Limb (tissue), 2 donors: Measurements from ENCODE around the gene SSR2.
A peak's percentile ranks its signal among the peaks of the same experiment; 100 is the strongest.
"Not testable (repeated sequence)": the region's sequence is repeated elsewhere in the genome, so short reads cannot be mapped to it uniquely, and the experiment has no call there.

Source experiments
- DNase-seq, 2 donors: peaks; one replicate each; pipeline ENCODE4 v3.0.0-alpha.2; 2016; ENCODE audit errors: extremely low spot score in 2 of 2

SSR2 gene

DNA sequence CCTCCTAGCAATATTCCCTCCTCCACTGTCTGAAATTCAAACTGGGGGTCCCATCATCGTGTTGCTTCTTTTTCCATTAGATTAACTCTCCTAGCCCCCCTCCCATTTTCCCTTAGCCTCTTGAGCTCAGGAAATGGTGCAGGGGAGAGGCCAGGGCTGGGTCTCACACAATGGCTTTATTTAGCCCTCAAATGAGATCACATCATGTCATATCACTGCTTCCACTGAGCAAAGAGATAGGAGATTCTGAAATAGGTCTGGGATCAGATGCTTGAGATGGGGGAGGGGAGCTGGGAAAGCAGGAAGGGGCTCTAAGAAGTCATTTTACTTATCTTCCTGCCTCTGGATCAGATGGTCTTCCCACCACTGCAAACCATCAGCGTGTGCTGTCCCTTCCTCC, 24.6 kb downstream of the SSR2 start:
- no peak for DNase-seq

DNA sequence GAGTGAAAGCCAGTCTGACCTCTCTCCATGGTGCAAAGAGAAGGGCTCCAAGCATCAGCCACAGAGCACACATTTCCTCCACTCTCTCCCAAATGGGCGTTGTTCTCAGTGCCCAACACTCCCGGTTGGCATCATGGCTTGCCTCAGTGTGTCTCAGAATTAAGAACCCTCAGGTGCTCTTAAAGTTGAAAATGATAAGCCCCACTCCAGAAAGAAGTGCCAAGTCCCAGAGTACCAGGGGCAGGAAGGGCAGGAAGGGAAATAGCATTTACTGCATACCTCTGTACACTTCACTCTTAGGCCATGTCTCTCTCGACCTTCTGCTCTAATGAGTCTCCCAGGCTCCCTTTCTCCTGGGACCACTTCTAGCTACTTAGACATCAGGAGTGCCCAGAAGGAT, 27.2 kb downstream of the SSR2 start:
- DNase-seq: no peak

DNA sequence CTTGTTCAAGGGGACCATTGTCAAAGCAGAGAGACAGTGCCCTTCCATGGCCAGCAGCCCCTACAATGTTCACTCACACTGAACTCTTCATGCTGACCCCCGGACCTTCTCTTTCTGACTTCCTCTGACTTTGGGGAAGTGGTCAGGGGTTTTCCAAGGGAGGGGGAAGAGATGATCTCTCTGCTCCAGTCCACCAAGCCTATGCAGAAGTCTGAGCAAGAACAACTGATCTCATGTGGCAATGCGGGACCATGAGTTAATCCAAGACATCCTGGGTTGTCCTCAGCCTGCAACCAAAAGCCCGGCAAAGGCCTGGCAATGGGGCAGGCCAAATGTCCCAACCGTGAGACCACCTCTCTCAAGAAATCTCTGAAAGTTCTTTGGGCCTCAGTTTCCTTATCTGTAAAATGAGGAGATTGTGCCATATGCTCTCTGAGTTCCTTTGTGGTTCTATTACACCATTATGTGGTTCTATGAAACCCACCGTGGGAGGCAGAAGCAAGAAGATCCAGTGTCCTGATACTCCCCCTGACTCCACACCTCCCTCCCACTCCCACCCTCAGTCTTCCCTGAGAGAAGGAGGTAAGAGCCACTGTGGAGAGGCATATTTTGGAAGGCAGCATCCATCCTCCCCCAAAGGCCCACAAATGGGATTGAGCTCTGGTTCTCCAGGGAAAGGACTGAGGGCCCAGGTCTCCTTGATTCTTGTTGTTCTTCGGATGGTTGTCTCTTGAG, 30.6 kb downstream of the SSR2 start:
- DNase-seq: no peak

DNA sequence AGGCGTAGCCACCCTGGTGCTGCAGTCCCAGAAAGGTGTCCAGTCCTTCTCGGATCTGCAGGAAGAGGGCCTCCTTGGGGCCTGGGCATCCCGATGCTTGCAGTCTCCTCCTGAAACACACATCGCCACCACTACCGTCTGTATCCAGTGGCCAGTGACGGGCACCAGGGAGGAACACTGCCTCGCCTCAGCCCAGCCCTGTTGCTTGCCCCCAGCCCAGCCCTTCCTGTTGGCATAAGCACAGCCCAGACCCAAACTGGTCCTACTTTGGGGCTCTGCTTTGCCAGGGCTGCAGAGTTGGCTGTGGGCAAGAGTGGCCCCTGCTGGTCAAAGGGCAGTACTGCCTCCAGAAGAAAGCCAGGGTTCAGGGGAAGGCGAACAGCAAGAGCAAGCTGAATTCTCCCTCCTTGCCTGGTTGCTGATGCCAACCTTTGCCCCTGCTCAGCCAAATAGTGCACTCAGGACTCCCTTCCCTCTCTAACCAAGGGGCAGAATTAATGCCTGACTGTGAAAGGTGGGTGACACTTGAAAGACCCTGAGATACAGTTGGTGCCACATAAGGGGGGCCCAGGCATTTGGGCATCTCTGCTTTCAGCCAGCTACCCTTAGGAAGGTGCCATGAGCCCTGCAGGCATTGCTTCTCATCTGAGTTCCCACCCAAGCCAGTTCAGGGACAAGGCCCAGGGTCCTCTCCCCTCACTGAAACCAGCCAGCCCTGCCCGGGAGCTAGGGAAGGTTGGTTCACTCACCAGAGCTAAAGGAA, 31.3 kb downstream of the SSR2 start:
- DNase-seq: peak; percentile 66 to 86

DNA sequence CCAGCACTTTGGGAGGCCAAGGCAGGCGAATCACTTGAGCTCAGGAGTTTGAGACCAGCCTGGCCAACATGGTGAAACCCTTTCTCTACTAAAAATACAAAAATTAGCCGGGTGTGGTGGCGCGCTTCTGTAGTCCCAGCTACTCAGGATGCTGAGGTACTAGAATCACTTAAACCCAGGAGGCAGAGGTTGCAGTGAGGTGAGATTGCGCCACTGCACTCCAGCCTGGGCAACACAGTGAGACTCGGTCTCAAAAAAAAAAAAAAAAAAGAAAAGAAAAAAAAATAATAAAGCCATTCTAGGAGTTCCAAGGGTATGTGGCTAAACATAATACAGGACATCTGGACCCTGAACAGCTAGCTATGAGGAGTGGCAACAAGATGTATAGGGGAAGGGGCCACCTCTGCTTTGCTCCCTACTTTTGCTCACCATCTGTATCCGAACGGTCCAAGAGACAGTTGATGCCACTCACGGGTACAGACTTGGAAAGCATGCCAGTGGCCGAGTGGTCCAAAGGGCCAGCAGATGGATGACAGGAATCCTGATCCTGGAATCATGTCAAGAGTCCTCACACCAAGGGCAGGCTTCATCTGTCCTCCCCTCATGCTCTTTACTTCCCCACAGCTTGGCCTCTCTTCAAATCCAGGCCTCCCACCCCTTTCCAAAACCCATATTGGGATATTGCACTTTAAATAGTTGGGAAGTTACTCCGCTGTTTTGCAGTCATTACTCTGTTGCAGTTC, 35.7 kb downstream of the SSR2 start:
- DNase-seq: not testable (repeated sequence)

DNA sequence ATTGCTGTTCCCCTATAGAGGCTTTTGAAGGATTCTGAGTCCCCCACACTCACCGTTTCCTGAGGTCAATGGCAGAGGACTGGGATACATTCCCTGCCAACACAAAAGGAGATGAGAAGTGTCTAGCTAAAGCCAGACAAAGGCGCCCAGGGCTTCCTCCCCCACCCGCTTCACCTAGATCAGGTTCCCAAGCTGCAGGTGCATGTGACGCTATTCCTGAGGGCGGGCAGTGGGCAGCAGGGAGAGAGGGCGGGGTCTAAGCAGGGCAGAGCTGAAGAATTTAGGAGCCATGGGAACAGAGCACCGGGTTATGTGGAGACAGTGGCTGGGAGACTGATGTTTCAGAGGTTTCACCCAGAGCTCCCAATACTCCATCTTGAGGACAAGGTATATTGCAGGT, 36.4 kb downstream of the SSR2 start:
- DNase-seq: no peak

DNA sequence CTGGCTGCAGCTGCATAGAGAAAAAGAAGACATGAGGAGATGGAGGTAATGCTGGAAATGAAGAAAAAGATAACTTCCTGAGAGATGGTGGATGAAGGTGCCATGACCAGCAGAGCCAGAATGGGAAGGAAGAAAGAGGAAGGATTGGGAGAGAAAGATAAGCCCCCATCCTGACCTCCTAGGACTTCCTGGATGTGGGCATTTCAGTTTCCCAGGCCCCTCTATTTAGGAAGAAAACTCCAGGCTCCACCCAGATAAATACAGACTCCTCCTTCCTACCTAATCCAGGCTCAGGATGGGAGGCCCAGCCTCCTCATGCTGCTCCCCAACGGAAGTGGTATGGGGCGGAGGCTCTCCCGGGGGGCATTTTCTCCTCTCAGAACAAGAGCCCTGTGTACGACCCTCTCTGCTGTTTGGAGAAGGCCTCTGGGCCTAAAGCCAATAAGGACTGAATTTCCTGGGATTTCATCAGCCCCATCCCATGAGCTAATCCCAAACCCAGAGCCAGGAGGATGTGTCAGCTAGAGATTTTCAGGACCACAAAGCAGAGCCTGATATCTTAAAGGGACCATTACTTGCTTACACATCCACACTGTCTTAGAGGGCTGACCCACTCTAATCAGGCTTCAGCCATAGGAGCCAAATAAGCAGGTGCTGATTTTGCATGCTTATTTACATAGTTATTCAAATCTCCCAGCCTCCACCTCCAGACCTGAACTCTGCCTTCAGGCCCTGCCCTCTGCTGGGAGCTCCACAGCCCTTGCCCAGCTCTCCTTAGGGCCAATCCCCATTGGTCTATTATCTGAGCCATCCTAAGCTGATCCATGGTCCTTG, 37.3 kb downstream of the SSR2 start:
- DNase-seq: peak; percentile 61 to 84

DNA sequence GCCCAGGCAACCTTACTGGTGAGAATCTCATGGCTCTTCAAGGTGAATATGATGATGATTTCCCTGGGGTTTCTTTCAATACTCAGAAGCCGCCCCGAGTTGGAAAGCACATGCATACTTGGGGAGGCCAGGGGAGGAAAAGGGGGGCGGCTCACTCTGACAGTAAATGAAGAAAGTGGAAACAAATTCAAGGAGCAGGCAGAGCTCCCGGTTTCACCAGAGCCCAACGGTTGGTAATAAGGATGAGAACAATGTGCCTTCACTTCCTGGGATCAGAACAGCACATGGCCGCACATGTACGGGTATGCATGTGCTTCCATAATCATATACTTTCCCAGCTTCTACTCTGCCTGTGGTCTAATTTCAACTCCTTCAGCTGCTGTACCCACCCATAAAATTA, 38.6 kb downstream of the SSR2 start:
- DNase-seq: no peak

DNA sequence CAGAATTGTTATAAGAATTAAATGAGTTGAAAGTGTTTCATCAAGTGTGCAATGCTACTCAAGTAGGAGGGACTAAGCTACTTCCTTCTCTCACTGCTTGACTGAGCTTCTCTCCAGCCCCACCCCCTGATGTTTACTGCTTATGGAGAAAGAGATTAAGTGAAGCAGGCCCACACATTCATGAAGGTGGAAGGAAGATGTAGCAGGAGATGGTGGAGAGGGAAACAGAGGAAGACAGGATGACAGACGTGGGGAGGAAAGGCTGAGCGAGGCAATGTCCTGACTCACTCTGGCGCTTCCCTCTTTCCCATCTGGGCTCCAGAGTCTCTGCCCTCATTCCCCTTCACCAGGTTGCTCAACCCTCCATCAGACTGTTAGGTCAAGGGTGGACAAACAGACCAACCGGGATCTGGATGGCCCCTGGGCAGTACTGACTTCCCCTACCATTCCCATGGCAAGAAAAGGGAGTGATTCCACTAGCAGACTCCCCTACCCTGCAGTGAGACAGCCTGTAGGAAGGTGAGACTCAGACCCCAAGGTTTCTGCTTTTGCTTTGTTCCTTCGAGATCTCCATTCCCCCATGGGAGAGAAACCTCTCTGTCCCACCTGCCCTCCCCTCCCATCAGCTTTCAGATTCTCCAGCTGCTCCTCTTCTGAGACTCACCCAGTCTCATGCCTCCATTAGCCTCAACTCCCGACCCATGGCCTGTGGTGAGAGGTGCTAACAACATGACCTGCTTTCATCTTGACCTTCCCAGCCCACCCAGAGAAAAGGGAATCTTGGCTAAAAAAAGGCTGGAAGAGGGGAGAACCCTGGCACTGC, 39.3 kb downstream of the SSR2 start:
- no peak for DNase-seq

DNA sequence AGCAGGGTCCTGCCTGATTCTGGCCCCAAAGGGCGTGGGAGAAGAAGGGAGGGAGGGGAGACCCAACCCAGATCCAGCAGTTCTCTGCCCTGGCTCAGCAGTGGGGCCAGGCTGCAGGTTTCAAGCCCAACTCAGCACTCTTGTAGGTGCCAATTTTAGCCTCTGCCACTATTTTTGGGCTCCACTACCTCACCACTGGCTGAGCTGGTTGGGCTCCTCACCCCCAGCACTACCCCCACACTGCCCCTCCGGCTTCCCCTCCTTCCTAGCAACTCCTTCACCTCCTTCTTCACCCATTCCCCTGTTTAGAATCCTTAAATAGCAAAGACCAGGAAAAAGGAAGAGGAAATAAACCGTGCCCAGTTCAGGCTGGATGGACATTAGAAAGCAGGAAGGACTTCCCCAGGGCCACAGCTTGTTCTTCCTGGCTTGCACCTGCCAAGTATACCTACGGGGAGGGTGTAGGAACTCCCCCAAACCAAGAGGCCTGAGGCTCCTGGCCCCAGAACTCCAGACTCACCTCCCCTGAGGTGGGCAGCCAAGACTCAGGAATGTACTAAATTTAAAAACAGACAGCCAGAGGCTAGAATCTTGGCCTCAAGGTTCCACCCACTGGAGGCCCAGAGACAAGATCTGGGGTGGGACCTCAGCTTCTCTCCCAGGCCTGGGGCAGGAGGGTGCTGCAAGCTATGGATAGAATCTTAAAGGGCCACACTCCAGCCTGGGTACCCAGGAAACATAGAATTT, 41.0 kb downstream of the SSR2 start:
- peak in 1 of 2 donors; percentile 40 for DNase-seq

DNA sequence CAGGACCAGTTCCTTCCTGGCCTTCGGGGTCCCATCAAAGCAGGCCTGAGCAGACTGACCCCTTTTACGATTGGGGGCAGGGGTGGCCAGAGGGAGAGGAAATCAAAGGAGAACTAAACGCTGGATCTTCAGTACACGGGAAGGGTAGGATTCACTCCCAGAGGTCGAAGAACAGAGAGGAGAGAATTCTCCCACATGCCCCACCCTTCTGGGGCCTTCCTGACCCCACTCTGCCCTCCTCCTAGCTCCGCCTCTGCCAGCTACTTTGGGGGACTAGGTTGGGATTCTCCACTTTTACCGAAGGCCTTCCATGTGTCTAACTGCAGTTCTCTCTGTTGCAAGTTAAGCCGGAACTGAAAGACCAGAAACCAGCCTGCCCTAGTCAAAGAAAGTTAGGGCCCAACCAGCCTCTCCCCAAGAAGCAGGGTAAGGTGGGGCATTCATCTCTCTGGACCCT, 41.8 kb downstream of the SSR2 start:
- peak in 1 of 2 donors; percentile 47 for DNase-seq

DNA sequence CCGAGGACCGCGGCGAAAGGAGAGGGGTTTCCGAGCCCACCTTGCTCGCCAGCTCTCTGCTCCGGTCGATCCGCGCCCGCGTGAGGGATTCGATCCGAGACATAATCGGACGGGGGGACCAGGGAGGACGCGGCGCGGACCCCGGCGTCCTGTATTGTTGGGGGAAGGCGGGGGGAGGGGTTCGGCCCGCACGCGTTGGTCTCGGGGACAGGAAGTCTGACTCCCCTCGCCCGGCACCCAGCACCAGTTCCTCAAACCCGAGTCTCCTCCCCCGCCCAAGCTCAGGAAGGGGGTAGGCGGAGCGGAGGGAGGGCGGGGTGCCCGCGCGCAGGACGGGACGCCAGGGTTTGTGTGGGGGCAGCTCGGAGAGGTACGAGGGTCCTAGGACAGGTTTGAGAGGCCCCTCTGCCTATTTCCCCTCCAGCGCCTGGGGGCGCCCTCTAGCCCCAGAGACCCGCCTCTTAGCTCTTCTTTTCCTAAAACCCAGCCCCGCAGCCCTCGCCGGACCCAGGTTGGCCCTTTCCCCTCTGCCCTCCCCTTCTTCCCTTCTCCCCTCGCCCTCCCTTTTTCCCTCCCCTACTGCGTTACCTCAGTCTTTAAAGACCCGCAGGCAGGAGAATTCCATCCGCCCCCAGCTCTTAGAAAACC, 42.3 kb downstream of the SSR2 start, which contains the start of gene ARHGEF2:
Gene ARHGEF2 (minus strand): TSS at position 223 of the 648 bp plus-strand sequence. CDS start 120 bp downstream, at position 103.
- DNase-seq: peak; percentile 60 to 87

DNA sequence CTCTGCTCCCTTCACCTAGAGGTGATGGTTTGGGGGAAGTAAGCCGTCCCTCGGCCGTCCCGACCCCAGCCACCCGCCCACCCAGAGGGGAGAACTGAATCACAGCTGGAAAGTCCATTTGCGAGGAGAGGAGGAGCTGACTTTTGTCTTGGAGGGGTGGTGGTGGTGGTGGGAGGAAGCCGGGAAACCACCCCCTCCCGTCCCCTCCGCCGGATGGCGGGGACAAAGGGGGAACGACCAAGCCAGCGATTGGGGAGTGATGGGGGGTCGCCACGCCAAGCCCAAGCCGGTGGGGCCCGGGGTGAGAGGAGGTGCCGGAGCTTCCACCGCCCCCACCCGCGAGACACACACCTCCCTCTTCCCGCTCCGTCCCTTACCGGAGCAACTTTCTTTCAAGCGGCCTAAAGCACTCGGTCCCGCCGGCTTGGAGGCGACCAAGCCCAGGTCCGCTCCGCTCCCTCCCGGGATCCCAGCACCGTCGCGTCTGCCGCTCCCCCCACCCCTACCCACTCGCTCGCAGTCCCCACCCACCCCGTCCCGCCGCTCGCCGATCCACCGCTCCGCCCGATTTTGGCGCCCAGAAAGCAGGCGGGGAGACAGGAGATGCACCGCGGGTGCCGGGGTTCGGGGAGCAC, 42.9 kb downstream of the SSR2 start:
- peak; percentile 58 to 77 for DNase-seq

DNA sequence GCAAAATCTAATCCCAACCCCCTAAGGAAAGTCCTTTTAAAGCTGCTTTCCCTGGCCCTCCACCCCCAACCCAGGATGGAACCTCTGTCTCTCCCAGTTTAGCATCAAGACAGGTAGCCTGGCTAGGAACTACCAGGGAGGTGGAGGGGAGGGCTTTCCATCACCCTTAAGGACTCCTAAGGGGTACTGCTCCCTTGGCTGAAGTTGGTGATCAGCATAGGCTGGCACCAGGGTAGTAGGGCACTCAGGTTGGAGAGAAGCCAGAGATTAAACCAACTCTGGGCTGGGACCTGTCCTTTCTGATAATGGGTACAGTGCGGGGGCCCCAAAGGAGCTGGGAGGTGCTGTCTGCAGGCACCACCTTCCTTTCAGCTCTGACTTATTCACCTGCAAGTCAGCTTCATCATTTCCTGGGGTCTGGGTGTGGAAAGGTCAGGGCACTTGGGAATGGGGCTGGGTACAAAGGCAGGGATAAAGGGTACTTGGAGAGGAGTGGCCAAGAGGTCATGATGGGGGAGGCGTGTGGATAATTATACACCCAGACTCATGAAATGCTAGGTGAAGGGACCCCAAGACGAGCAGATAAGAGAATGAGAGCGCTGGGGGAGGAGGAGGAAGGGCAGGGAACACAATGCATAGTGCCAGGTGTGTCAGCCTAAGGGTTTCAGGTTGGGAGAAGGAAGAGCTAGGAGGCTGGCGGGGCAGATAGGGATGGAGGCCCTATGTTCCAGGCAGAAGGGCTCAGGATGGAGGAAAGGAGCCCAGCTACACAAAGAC, 43.6 kb downstream of the SSR2 start:
- no peak for DNase-seq

DNA sequence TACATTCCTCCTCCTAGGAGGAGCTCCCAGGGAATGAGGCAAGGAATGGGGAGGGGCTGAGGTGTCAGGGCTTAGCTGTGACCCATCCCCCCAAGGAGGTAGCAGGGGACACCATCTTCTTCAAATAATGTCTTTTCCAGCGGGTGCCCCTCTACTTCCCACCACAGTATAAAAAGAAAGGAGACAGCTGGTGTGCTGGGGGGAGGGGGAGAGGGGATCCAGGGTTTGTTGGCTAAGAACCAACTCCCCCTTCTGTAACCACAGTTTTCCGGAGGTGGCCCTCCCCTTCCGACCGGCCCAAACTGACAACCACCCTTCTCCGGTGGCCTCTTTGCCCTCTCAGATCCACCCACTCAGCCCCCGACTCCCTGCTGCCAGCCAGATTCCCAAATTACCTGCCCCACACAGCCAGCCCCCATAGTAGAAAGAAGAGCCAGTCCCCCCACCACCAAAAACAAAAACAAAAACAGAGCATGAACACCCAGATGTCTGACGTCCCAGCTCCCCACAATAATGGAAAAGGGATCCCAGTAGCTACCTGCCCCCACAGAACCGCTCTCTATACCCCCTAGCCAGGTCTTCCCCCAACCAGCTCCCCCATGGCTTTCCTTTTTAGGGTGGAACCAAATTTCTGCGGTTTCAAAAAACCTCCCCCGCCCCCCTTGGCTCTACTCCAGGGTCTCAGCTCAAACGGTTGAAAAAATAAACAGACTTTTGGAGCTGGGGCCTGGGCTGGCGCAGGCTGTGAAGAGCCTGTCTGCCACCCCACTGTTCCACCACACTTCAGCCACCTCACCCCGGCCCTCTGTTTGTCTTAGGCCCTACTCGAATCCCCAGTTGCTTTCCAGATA, 44.5 kb downstream of the SSR2 start:
- DNase-seq: peak; percentile 73 to 88

DNA sequence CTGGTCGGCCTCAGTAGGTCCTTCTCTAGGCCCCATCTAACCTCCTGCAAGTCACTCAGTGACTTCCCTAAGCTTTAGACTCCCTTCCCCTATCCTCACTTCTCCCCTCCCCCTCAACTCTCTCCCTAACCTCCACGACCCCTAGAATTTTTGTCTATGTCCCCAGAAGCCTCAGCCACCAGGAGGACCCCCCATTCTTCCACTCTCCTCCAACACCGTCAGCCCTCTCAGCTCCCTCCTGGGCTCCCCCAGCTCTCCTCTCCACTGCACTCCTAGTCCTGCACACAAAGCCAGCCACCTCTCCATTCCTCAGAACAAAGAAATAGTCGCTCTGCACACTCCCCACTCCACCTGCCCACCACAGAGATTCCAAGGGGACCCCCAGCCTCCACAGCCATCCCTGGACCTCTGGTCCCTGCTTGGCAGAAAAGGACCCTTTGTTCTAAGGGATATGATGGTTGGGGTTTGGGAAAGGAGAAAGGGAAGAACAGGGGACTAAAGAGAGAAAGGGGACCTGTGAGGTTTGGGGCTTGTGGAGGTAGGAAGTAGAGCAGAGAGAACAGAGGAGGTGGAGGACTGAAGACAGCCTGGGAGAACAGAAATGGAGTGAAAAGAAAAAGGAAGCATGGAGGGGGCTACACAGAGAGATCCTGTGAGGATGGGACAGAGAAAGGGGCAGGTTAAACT, 45.2 kb downstream of the SSR2 start:
- DNase-seq: no peak
